ENCODE measurements around the gene ITPK1.

The ITPK1 gene

GRCh38 chr14:93033084-93033982, 82.4 kb downstream of the ITPK1 start:
- H3K4me3 ChIP-seq (ENCODE audit: low read length in 2 of 2): no peak overlapping the region
- H3K27me3 ChIP-seq (ENCODE audit: control insufficient read depth in 2 of 2, insufficient read depth in 2 of 2, low read length in 2 of 2): no peaks in the 10 kb centered on the region
- peaks cover 36 to 46% of the 10 kb centered on the region in 2 donors for H3K4me1 ChIP-seq (ENCODE audit: control insufficient read depth in 2 of 2, insufficient read depth in 2 of 2, low read length in 2 of 2)
- H3K9me3 ChIP-seq (ENCODE audit: control insufficient read depth in 2 of 2, low read length in 2 of 2): no peaks in the 10 kb centered on the region
- H3K27ac ChIP-seq (ENCODE audit: low read depth in 2 of 2, low read length in 2 of 2): peak overlapping the region; percentile 11 to 52
- no peaks in the 10 kb centered on the region for H3K36me3 ChIP-seq (ENCODE audit: control insufficient read depth in 2 of 2, insufficient read depth in 2 of 2, low read length in 2 of 2)
- peak overlapping the region; percentile 7 to 14 for H3K9ac ChIP-seq (ENCODE audit: low read depth in 1 of 2, low read length in 2 of 2)

- H3K9me3 ChIP-seq (ENCODE audit: control insufficient read depth in 2 of 2, low read length in 2 of 2): no peaks in the 10 kb centered on the region
- no peaks in the 10 kb centered on the region for H3K27me3 ChIP-seq (ENCODE audit: control insufficient read depth in 2 of 2, insufficient read depth in 2 of 2, low read length in 2 of 2)
- H3K36me3 ChIP-seq (ENCODE audit: control insufficient read depth in 2 of 2, insufficient read depth in 2 of 2, low read length in 2 of 2): no peaks in the 10 kb centered on the region
- no peak overlapping the region for H3K9ac ChIP-seq (ENCODE audit: low read depth in 1 of 2, low read length in 2 of 2)
- peaks cover 35 to 43% of the 10 kb centered on the region in 2 donors for H3K4me1 ChIP-seq (ENCODE audit: control insufficient read depth in 2 of 2, insufficient read depth in 2 of 2, low read length in 2 of 2)
- H3K4me3 ChIP-seq (ENCODE audit: low read length in 2 of 2): no peak overlapping the region
- peak overlapping the region in 1 of 2 donors; percentile 52 for H3K27ac ChIP-seq (ENCODE audit: low read depth in 2 of 2, low read length in 2 of 2)
Observed at GRCh38 chr14:93032421-93032936, 83.2 kb downstream of the ITPK1 start.

GRCh38 chr14:93031505-93032315, 84.0 kb downstream of the ITPK1 start:
- H3K9me3 ChIP-seq (ENCODE audit: control insufficient read depth in 2 of 2, low read length in 2 of 2): no peaks in the 10 kb centered on the region
- H3K4me3 ChIP-seq (ENCODE audit: low read length in 2 of 2): no peak overlapping the region
- no peaks in the 10 kb centered on the region for H3K36me3 ChIP-seq (ENCODE audit: control insufficient read depth in 2 of 2, insufficient read depth in 2 of 2, low read length in 2 of 2)
- peak overlapping the region in 1 of 2 donors; percentile 10 for H3K9ac ChIP-seq (ENCODE audit: low read depth in 1 of 2, low read length in 2 of 2)
- H3K27ac ChIP-seq (ENCODE audit: low read depth in 2 of 2, low read length in 2 of 2): no peak overlapping the region
- no peaks in the 10 kb centered on the region for H3K27me3 ChIP-seq (ENCODE audit: control insufficient read depth in 2 of 2, insufficient read depth in 2 of 2, low read length in 2 of 2)
- peaks cover 29 to 36% of the 10 kb centered on the region in 2 donors for H3K4me1 ChIP-seq (ENCODE audit: control insufficient read depth in 2 of 2, insufficient read depth in 2 of 2, low read length in 2 of 2)

GRCh38 chr14:93030761-93031160, 85.0 kb downstream of the ITPK1 start:
- Histone ChIP-seq H3K9ac (ENCODE audit: low read depth in 1 of 2, low read length in 2 of 2) (no peak overlapping the region), H3K36me3 (ENCODE audit: control insufficient read depth in 2 of 2, insufficient read depth in 2 of 2, low read length in 2 of 2) (no peaks in the 10 kb centered on the region), H3K4me3 (ENCODE audit: low read length in 2 of 2) (no peak overlapping the region), H3K9me3 (ENCODE audit: control insufficient read depth in 2 of 2, low read length in 2 of 2) (no peaks in the 10 kb centered on the region), H3K4me1 (ENCODE audit: control insufficient read depth in 2 of 2, insufficient read depth in 2 of 2, low read length in 2 of 2) (peaks cover 29 to 31% of the 10 kb centered on the region in 2 donors), H3K27ac (ENCODE audit: low read depth in 2 of 2, low read length in 2 of 2) (no peak overlapping the region), H3K27me3 (ENCODE audit: control insufficient read depth in 2 of 2, insufficient read depth in 2 of 2, low read length in 2 of 2) (no peaks in the 10 kb centered on the region)

GRCh38 chr14:93029911-93030508, 85.7 kb downstream of the ITPK1 start:
- Histone ChIP-seq H3K27ac (ENCODE audit: low read depth in 2 of 2, low read length in 2 of 2) (no peak overlapping the region), H3K4me3 (ENCODE audit: low read length in 2 of 2) (no peak overlapping the region), H3K9ac (ENCODE audit: low read depth in 1 of 2, low read length in 2 of 2) (no peak overlapping the region), H3K36me3 (ENCODE audit: control insufficient read depth in 2 of 2, insufficient read depth in 2 of 2, low read length in 2 of 2) (no peaks in the 10 kb centered on the region), H3K4me1 (ENCODE audit: control insufficient read depth in 2 of 2, insufficient read depth in 2 of 2, low read length in 2 of 2) (peaks cover 29 to 31% of the 10 kb centered on the region in 2 donors), H3K27me3 (ENCODE audit: control insufficient read depth in 2 of 2, insufficient read depth in 2 of 2, low read length in 2 of 2) (no peaks in the 10 kb centered on the region), H3K9me3 (ENCODE audit: control insufficient read depth in 2 of 2, low read length in 2 of 2) (no peaks in the 10 kb centered on the region)

- Histone ChIP-seq H3K36me3 (ENCODE audit: control insufficient read depth in 2 of 2, insufficient read depth in 2 of 2, low read length in 2 of 2) (peaks cover 0 to 3% of the 10 kb centered on the region in 2 donors), H3K4me1 (ENCODE audit: control insufficient read depth in 2 of 2, insufficient read depth in 2 of 2, low read length in 2 of 2) (peaks cover 25 to 26% of the 10 kb centered on the region in 2 donors), H3K27me3 (ENCODE audit: control insufficient read depth in 2 of 2, insufficient read depth in 2 of 2, low read length in 2 of 2) (no peaks in the 10 kb centered on the region), H3K9me3 (ENCODE audit: control insufficient read depth in 2 of 2, low read length in 2 of 2) (no peaks in the 10 kb centered on the region), H3K27ac (ENCODE audit: low read depth in 2 of 2, low read length in 2 of 2) (no peak overlapping the region), H3K9ac (ENCODE audit: low read depth in 1 of 2, low read length in 2 of 2) (no peak overlapping the region), H3K4me3 (ENCODE audit: low read length in 2 of 2) (no peak overlapping the region)
Observed at GRCh38 chr14:93029417-93029816, 86.3 kb downstream of the ITPK1 start.

GRCh38 chr14:93028724-93029076, 87.0 kb downstream of the ITPK1 start:
- no peak overlapping the region for H3K4me3 ChIP-seq (ENCODE audit: low read length in 2 of 2)
- peaks cover 0 to 3% of the 10 kb centered on the region in 2 donors for H3K36me3 ChIP-seq (ENCODE audit: control insufficient read depth in 2 of 2, insufficient read depth in 2 of 2, low read length in 2 of 2)
- no peaks in the 10 kb centered on the region for H3K27me3 ChIP-seq (ENCODE audit: control insufficient read depth in 2 of 2, insufficient read depth in 2 of 2, low read length in 2 of 2)
- H3K27ac ChIP-seq (ENCODE audit: low read depth in 2 of 2, low read length in 2 of 2): no peak overlapping the region
- H3K9ac ChIP-seq (ENCODE audit: low read depth in 1 of 2, low read length in 2 of 2): no peak overlapping the region
- H3K9me3 ChIP-seq (ENCODE audit: control insufficient read depth in 2 of 2, low read length in 2 of 2): no peaks in the 10 kb centered on the region
- peaks cover 23% of the 10 kb centered on the region in 2 donors for H3K4me1 ChIP-seq (ENCODE audit: control insufficient read depth in 2 of 2, insufficient read depth in 2 of 2, low read length in 2 of 2)

- H3K9ac ChIP-seq (ENCODE audit: low read depth in 1 of 2, low read length in 2 of 2): no peak overlapping the region
- H3K27ac ChIP-seq (ENCODE audit: low read depth in 2 of 2, low read length in 2 of 2): no peak overlapping the region
- no peaks in the 10 kb centered on the region for H3K27me3 ChIP-seq (ENCODE audit: control insufficient read depth in 2 of 2, insufficient read depth in 2 of 2, low read length in 2 of 2)
- H3K4me3 ChIP-seq (ENCODE audit: low read length in 2 of 2): no peak overlapping the region
- H3K4me1 ChIP-seq (ENCODE audit: control insufficient read depth in 2 of 2, insufficient read depth in 2 of 2, low read length in 2 of 2): peaks cover 17% of the 10 kb centered on the region in 2 donors
- H3K9me3 ChIP-seq (ENCODE audit: control insufficient read depth in 2 of 2, low read length in 2 of 2): no peaks in the 10 kb centered on the region
- peaks cover 0 to 3% of the 10 kb centered on the region in 2 donors for H3K36me3 ChIP-seq (ENCODE audit: control insufficient read depth in 2 of 2, insufficient read depth in 2 of 2, low read length in 2 of 2)
Observed at GRCh38 chr14:93027810-93028723, 87.7 kb downstream of the ITPK1 start.

GRCh38 chr14:93026339-93026738, 89.4 kb downstream of the ITPK1 start:
- Histone ChIP-seq H3K27me3 (ENCODE audit: control insufficient read depth in 2 of 2, insufficient read depth in 2 of 2, low read length in 2 of 2) (no peaks in the 10 kb centered on the region), H3K4me3 (ENCODE audit: low read length in 2 of 2) (no peak overlapping the region), H3K36me3 (ENCODE audit: control insufficient read depth in 2 of 2, insufficient read depth in 2 of 2, low read length in 2 of 2) (peaks cover 0 to 3% of the 10 kb centered on the region in 2 donors), H3K9ac (ENCODE audit: low read depth in 1 of 2, low read length in 2 of 2) (no peak overlapping the region), H3K4me1 (ENCODE audit: control insufficient read depth in 2 of 2, insufficient read depth in 2 of 2, low read length in 2 of 2) (peaks cover 3 to 4% of the 10 kb centered on the region in 2 donors), H3K9me3 (ENCODE audit: control insufficient read depth in 2 of 2, low read length in 2 of 2) (no peaks in the 10 kb centered on the region), H3K27ac (ENCODE audit: low read depth in 2 of 2, low read length in 2 of 2) (no peak overlapping the region)

Data from mucosa of rectum (tissue), 2 donors.